Smooth muscle cell (in vitro differentiated cells): ENCODE measurements around the gene STK39. TPM values are rescaled to one million over a fixed set of nuclear protein-coding genes. Genes with fewer than 3 reads are reported as not detected.
"Not testable (repeated sequence)": the region's sequence is repeated elsewhere in the genome, so short reads cannot be mapped to it uniquely, and the experiment has no call there.

ENCODE experiments used
- DNase-seq: peaks from one replicate; lab custom pipeline; 2025; ENCODE audit not compliant: unreplicated experiment; lab: John Stamatoyannopoulos, UW
- H2AFZ ChIP-seq: fragments of 200-600 bp; sonication (generic); 2 replicates; pipeline ENCODE4 v1.6.0; 2016; ENCODE audit warnings: antibody characterized with exemption, low read depth, mild to moderate bottlenecking
- H3F3A ChIP-seq: fragments of 200-600 bp; sonication (generic); 2 replicates; pipeline ENCODE4 v1.6.0; 2017; ENCODE audit warnings: antibody characterized with exemption, low read depth
- H3K27ac ChIP-seq: fragments of 200-600 bp; sonication (generic); 2 replicates; pipeline ENCODE4 v1.5.1; 2016; ENCODE audit warnings: low read depth, mild to moderate bottlenecking
- H3K27me3 ChIP-seq: fragments of 200-600 bp; sonication (generic); 2 replicates; pipeline ENCODE4 v1.6.1; 2016; ENCODE audit warnings: low read depth, mild to moderate bottlenecking
- H3K36me3 ChIP-seq: fragments of 200-600 bp; sonication (generic); 2 replicates; pipeline ENCODE4 v1.5.1; 2016; ENCODE audit warnings: low read depth
- H3K4me1 ChIP-seq: fragments of 200-600 bp; sonication (generic); 2 replicates; pipeline ENCODE4 v1.5.1; 2016; ENCODE audit warnings: low read depth
- H3K4me2 ChIP-seq: fragments of 200-600 bp; sonication (generic); 2 replicates; pipeline ENCODE4 v1.6.0; 2016; ENCODE audit warnings: mild to moderate bottlenecking
- H3K4me3 ChIP-seq: fragments of 200-600 bp; sonication (generic); 2 replicates; pipeline ENCODE4 v1.5.1; 2016; ENCODE audit warnings: mild to moderate bottlenecking
- H3K79me2 ChIP-seq: fragments of 200-600 bp; sonication (generic); 2 replicates; pipeline ENCODE4 v1.6.0; 2016; ENCODE audit warnings: low read depth, mild to moderate bottlenecking
- H3K9ac ChIP-seq: fragments of 200-600 bp; sonication (generic); 2 replicates; pipeline ENCODE4 v1.6.0; 2016; ENCODE audit warnings: low read depth
- H3K9me3 ChIP-seq: fragments of 200-600 bp; sonication (generic); replicated peaks from 2 replicates; pipeline ENCODE4 v1.5.1; 2016; ENCODE audit warnings: low read depth
- H4K20me1 ChIP-seq: fragments of 200-600 bp; sonication (generic); 2 replicates; pipeline ENCODE4 v1.6.0; 2016; ENCODE audit warnings: low read depth
- CTCF ChIP-seq: fragments of 200-600 bp; sonication (generic); IDR thresholded peaks from 2 replicates; pipeline ENCODE4 v1.5.1; 2017; ENCODE audit warnings: borderline replicate concordance, mild to moderate bottlenecking, antibody characterized with exemption; ENCODE audit not compliant: insufficient read depth, poor library complexity, severe bottlenecking
- WGBS: methylation state at CpG from one replicate; pipeline ENCODE4 v1.1.7; 2016; ENCODE audit warnings: low lambda C conversion rate; 5-methylcytosine and 5-hydroxymethylcytosine counted together
- polyA plus RNA-seq: library from polyadenylated mRNA; unstranded; fragments of >200 nt; fragmentation: Nextera tagmentation; extraction: Ambion mirVana; gene quantifications from 2 replicates; pipeline ENCODE4 v1.2.1, GENCODE V29; 2016
- total RNA-seq: library from RNA; depleted of rRNA; stranded (reverse); fragments of >200 nt; gene quantifications from 2 replicates; pipeline ENCODE4 v1.2.3, GENCODE V29; 2014

The STK39 gene
- total and polyA plus RNA-seq, 2 experiments from 2014 or later: 21.1 to 37.8 TPM

GRCh38 chr2:168086851-168087250 is 160.5 kb downstream of the STK39 start:
- Histone ChIP-seq H3F3A (no peaks in the 10 kb centered on the region), H3K4me2 (no peak overlapping the region), H2AFZ (no peak overlapping the region), H3K4me3 (no peak overlapping the region), H3K36me3 (no peaks in the 10 kb centered on the region), H3K79me2 (no peaks in the 10 kb centered on the region), H3K9me3 (no peaks in the 10 kb centered on the region), H3K27ac (no peak overlapping the region), H3K27me3 (no peaks in the 10 kb centered on the region), H4K20me1 (peaks cover 29% of the 10 kb centered on the region), H3K4me1 (peaks cover 15% of the 10 kb centered on the region), H3K9ac (no peak overlapping the region)
- 89% methylated on average over 5 of the region's 5 CpGs for WGBS
- DNase-seq: no peak
- TF ChIP-seq CTCF: no peak

- WGBS: 86% methylated on average over 4 of the region's 4 CpGs
- no peak overlapping the region for H3K27ac ChIP-seq
- no peaks in the 10 kb centered on the region for H3F3A ChIP-seq
- no peaks in the 10 kb centered on the region for H3K27me3 ChIP-seq
- H3K9me3 ChIP-seq: no peaks in the 10 kb centered on the region
- no peak overlapping the region for H3K4me3 ChIP-seq
- no peaks in the 10 kb centered on the region for H3K79me2 ChIP-seq
- TF ChIP-seq CTCF: no peak
- H3K9ac ChIP-seq: no peak overlapping the region
- H3K36me3 ChIP-seq: no peaks in the 10 kb centered on the region
- H3K4me1 ChIP-seq: peaks cover 15% of the 10 kb centered on the region
- H3K4me2 ChIP-seq: no peak overlapping the region
- no peak overlapping the region for H2AFZ ChIP-seq
- DNase-seq: no peak
- peaks cover 29% of the 10 kb centered on the region for H4K20me1 ChIP-seq
Measured at GRCh38 chr2:168085801-168086361, 161.5 kb downstream of the STK39 start.

- peaks cover 15% of the 10 kb centered on the region for H3K4me1 ChIP-seq
Measured at GRCh38 chr2:168084288-168084687, 163.1 kb downstream of the STK39 start.

GRCh38 chr2:168081452-168081851 is 165.9 kb downstream of the STK39 start:
- H3K4me2 ChIP-seq, H3K4me1 ChIP-seq, H2AFZ ChIP-seq, H3K4me3 ChIP-seq, H3K79me2 ChIP-seq, H3F3A ChIP-seq, H3K27me3 ChIP-seq, H3K27ac ChIP-seq, H3K9me3 ChIP-seq, H3K36me3 ChIP-seq, H3K9ac ChIP-seq, DNase-seq: not testable (repeated sequence)
- WGBS: 98% methylated on average over 3 of the region's 3 CpGs
- peaks cover 15% of the 10 kb centered on the region for H4K20me1 ChIP-seq

More at GRCh38 chr2:168084288-168084687, 163.1 kb downstream of the STK39 start:
- H3K4me2 ChIP-seq: no peak overlapping the region
- no peaks in the 10 kb centered on the region for H3F3A ChIP-seq
- 72% methylated on average over 4 of the region's 4 CpGs for WGBS
- H3K9ac ChIP-seq: no peak overlapping the region
- no peak overlapping the region for H2AFZ ChIP-seq
- H3K27me3 ChIP-seq: no peaks in the 10 kb centered on the region
- H3K36me3 ChIP-seq: no peaks in the 10 kb centered on the region
- TF ChIP-seq CTCF: no peak
- no peak for DNase-seq
- H3K79me2 ChIP-seq: no peaks in the 10 kb centered on the region
- H3K4me3 ChIP-seq: no peak overlapping the region
- no peak overlapping the region for H3K27ac ChIP-seq
- peaks cover 26% of the 10 kb centered on the region for H4K20me1 ChIP-seq
- no peaks in the 10 kb centered on the region for H3K9me3 ChIP-seq
